22Rv1 (cell line): Measurements from ENCODE around the gene NLN.

Experiments used
- CTCF ChIP-seq: fragments of 450-650 bp; IDR thresholded peaks from 2 replicates; pipeline ENCODE4 v1.5.1; 2017; ENCODE audit warnings: mild to moderate bottlenecking
- ZFX ChIP-seq: fragments of 450-650 bp; IDR thresholded peaks from 2 replicates; pipeline ENCODE4 v1.6.1; 2017; ENCODE audit warnings: antibody characterized with exemption, borderline replicate concordance

DNA sequence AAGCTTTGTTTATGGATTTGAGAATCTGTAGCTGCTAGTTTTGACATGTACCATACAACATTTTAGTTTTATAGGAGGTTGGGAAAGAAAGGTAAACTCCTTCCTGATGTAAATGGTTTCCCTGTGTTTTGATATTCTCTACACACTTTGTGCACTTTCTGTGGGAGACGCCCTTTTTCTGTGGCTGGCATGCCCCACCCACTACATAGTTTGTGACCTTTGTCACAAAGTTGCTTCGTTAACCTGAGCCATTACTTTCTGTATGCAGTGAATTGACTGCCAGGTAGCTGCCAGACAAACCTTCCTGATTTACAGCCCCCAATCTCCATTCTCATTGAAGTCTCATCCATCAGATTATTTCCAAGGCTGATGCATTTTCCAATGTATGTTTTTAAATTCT lies 90.6 kb downstream of the NLN start:
- TF ChIP-seq CTCF (no peak), ZFX (no peak)
